ENCODE results near the gene ELP5.

Gene ELP5, protein sequence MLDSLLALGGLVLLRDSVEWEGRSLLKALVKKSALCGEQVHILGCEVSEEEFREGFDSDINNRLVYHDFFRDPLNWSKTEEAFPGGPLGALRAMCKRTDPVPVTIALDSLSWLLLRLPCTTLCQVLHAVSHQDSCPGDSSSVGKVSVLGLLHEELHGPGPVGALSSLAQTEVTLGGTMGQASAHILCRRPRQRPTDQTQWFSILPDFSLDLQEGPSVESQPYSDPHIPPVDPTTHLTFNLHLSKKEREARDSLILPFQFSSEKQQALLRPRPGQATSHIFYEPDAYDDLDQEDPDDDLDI

DNA sequence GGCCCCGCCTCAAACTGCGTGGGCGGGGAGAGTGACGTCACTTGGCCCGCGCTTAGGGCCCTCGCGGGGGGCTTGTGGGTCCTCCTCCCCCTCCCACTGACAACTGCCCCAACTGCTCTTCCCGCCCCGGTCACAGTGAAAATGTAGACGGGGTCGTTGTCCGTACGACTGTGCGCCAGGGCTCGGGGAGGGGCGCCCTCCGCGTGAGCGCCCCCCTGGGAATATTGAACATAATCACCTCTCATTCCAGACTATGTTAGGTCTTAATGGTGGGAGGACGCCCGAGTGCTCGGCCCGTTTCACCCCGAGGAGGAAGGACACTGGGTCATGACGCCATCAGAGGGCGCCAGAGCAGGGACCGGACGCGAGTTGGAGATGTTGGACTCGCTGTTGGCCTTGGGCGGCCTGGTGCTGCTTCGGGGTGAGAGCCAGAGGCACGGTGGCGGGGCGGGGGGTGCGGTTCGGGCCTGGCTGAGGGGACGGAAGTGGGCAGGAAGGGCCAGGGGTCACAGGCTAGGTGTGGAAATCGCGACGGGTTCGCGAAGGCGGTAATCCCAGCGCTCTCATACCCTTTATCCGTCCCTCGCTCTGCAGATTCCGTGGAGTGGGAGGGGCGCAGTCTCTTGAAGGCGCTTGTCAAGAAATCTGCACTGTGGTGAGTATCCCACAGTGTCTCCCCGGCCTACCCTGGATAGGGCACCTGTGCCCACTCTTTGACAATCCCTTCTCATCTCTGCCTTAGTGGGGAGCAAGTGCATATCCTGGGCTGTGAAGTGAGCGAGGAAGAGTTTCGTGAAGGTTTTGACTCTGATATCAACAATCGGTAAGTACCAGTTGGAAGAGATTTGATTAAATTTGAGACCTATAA lies at the start of gene ELP5:
Gene ELP5, plus strand, starts transcription at position 40 of the 868 bp plus-strand sequence. Its CDS starts 336 bp downstream, at position 376.
- no peaks in the 10 kb centered on the region for H3K27me3 ChIP-seq (ENCODE audit: control insufficient read depth, insufficient read depth, low read length)
- no peaks in the 10 kb centered on the region for H3K36me3 ChIP-seq (ENCODE audit: control insufficient read depth, insufficient read depth, low read length)
- peaks cover 32% of the 10 kb centered on the region for H3K4me1 ChIP-seq (ENCODE audit: control insufficient read depth, insufficient read depth, low read length)
- H3K9ac ChIP-seq (ENCODE audit: low read length), result peak within 1 kb of the TSS; percentile 97
- H3K9me3 ChIP-seq (ENCODE audit: control insufficient read depth, low read length), result no peaks in the 10 kb centered on the region
- H3K4me3 ChIP-seq (ENCODE audit: low read length), result peak within 1 kb of the TSS; percentile 89

DNA sequence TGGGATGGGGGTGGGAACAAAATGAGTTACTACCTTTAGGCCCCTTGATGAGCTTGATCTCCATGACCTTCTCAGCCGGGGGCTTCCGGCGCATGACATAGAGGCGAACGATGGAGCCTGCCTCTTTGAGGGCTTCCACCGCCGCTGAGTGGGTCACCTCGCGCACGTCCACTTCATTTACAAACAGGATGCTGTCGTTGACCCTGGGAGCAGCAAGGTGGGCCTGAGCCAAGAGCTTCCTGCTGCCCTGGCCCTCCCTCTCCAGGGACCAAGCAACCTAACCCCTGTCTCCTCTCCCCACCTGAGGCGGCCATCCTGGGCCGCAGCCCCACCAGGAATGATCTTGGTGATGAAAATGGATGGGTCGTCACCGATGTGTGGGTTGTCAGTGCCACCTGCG lies 48.6 kb upstream of the ELP5 start:
- Histone ChIP-seq H3K36me3 (ENCODE audit: control insufficient read depth, insufficient read depth, low read length) (no peaks in the 10 kb centered on the region), H3K9me3 (ENCODE audit: control insufficient read depth, low read length) (no peaks in the 10 kb centered on the region), H3K9ac (ENCODE audit: low read length) (no peak overlapping the region), H3K4me1 (ENCODE audit: control insufficient read depth, insufficient read depth, low read length) (peaks cover 7% of the 10 kb centered on the region), H3K4me3 (ENCODE audit: low read length) (no peak overlapping the region), H3K27me3 (ENCODE audit: control insufficient read depth, insufficient read depth, low read length) (no peaks in the 10 kb centered on the region)

DNA sequence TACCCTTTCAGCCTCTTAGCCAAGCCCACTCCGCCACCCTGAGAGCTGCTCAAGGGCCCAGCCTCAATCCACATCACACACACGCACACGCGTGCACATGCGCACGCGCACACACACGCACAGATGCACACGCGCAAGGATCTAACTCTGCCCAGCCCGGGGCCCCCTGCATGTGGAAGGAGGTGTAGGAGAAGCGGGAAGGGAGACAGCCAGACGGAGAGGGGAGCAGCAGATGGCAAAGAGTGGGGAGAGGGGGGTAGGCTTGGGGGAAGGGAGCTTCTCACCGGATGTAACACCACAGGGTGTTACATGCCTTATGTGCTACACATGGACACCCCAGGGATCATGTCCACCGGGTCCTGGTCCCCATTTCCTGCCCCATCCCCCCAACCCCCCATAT lies 47.7 kb upstream of the ELP5 start:
- no peaks in the 10 kb centered on the region for H3K9me3 ChIP-seq (ENCODE audit: control insufficient read depth, low read length)
- H3K27me3 ChIP-seq (ENCODE audit: control insufficient read depth, insufficient read depth, low read length), result peaks cover 2% of the 10 kb centered on the region
- H3K4me3 ChIP-seq (ENCODE audit: low read length), result no peak overlapping the region
- H3K4me1 ChIP-seq (ENCODE audit: control insufficient read depth, insufficient read depth, low read length), result peaks cover 7% of the 10 kb centered on the region
- H3K9ac ChIP-seq (ENCODE audit: low read length), result peak overlapping the region; percentile 64
- no peaks in the 10 kb centered on the region for H3K36me3 ChIP-seq (ENCODE audit: control insufficient read depth, insufficient read depth, low read length)

DNA sequence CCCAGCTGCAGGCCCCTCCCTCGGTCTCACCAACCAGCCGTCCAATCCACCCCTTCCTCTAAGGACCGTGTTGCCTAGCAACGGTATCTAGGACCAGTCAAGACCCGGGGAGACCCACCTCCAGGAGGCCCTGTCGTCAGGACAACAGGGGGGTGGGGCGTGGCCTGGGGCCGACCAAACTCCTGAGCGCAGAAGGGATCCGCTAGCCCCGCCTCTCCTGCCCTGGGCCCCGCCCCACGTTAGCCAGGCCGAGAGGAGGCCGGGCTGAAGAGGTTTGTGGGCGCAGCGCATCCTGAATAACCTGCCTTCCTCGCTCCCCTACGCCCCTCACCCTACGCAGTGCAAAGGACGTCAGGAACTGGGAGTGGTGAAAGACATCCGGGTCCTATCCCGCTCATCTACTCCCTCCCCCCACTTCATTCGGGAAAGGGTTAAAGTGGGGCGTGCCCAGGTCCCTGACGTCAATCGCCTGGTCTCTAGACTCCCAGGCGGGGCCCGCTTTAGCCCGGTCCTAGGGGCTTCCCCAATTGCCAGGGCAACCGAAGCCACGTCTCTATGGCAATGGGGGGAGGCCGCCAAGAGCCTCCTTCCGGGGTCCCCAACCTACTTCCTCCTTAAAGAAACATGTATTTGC lies 47.1 kb upstream of the ELP5 start:
- no peaks in the 10 kb centered on the region for H3K9me3 ChIP-seq (ENCODE audit: control insufficient read depth, low read length)
- no peaks in the 10 kb centered on the region for H3K36me3 ChIP-seq (ENCODE audit: control insufficient read depth, insufficient read depth, low read length)
- peak overlapping the region; percentile 64 for H3K9ac ChIP-seq (ENCODE audit: low read length)
- H3K27me3 ChIP-seq (ENCODE audit: control insufficient read depth, insufficient read depth, low read length), result peaks cover 2% of the 10 kb centered on the region
- H3K4me1 ChIP-seq (ENCODE audit: control insufficient read depth, insufficient read depth, low read length), result peaks cover 7% of the 10 kb centered on the region
- H3K4me3 ChIP-seq (ENCODE audit: low read length), result peak overlapping the region; percentile 27

DNA sequence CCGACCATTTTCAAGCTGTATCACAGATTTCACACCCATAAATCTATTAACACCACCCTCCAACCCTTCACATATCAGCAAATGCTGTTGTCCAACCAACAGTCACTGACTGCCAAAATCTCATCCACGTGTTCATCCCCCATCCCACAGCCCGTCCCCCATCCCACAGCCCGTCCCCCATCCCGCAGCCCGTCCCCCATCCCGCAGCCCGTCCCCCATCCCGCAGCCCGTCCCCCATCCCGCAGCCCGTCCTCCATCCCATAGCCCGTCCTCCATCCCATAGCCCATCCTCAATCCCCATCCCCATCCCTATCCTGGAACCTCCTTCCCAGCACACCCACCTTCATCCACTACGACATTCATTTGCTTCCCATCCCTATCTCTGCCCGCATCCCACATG lies 46.5 kb upstream of the ELP5 start:
- Histone ChIP-seq H3K36me3 (ENCODE audit: control insufficient read depth, insufficient read depth, low read length) (no peaks in the 10 kb centered on the region), H3K27me3 (ENCODE audit: control insufficient read depth, insufficient read depth, low read length) (peaks cover 2% of the 10 kb centered on the region), H3K9ac (ENCODE audit: low read length) (peak overlapping the region; percentile 64), H3K9me3 (ENCODE audit: control insufficient read depth, low read length) (no peaks in the 10 kb centered on the region), H3K4me1 (ENCODE audit: control insufficient read depth, insufficient read depth, low read length) (peaks cover 7% of the 10 kb centered on the region), H3K4me3 (ENCODE audit: low read length) (peak overlapping the region; percentile 27)

DNA sequence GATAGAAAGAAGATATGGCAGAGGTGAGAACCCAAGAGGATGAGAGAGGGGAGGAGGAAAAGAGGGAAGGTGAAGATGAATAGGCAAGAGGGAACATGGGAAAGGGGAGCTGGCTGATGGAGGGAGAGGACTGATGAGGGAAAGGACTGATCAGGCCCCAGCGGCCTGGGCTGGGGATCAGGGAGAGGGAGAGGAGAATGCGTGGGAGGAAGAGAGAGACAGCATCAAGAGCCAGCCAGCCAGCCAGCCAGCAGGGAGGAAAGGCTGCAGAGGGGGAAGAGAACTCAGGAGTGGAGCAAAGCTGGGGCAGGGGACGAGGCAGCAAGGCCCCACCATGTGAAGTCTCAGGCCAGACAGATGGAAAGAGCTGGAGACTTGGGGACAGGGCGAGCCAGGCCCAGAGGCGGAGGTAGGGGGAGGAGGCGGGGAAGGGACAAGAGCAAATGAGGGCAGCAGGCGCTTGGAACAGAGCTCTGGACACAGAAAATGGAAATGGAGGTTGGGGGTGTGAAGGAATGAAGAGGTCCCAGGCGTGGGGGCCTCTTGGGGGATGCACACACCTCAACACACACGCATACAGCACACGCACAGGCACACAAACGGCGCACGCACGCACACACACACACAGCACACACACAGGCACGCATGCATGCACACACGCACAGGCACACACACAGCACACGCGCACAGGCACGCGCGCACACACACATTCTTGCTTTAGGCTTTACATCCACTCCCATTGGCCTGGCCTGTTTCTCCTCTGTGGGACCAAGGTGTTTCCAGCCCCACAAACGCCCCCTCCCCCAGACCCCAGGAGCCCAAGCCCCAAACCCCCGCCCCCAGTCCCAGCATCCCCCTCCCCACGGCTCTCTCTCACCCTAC lies 44.7 kb upstream of the ELP5 start:
- Histone ChIP-seq H3K9ac (ENCODE audit: low read length) (no peak overlapping the region), H3K27me3 (ENCODE audit: control insufficient read depth, insufficient read depth, low read length) (peaks cover 8% of the 10 kb centered on the region), H3K9me3 (ENCODE audit: control insufficient read depth, low read length) (no peaks in the 10 kb centered on the region), H3K4me1 (ENCODE audit: control insufficient read depth, insufficient read depth, low read length) (peaks cover 7% of the 10 kb centered on the region), H3K4me3 (ENCODE audit: low read length) (no peak overlapping the region), H3K36me3 (ENCODE audit: control insufficient read depth, insufficient read depth, low read length) (no peaks in the 10 kb centered on the region)

DNA sequence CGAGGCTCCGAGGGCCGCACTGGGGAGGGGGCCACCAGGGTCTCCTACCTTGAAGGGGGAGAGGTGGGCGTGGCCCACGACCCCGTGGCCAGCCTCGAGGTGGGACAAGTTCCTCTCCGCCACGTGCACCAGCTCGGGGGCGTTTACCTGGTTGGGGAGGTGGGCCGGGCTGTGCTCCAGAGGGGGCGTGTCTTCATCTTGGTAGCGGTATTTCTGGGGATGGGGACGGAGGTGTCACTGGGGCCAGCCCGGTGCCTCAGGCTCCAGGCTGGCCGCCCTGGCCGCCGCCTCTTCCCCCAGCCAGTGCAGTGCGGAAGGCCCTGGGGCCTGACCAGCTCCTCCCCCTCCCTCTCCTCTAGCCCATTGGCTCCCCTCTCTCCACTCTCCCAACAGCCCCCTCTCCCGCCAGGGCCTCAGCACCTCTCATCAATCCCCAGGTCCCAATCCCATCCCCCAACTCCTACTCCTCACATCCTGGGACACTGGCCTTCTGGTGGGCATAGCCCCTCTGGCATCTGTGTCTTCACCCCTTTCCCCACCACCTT lies 43.9 kb upstream of the ELP5 start:
- H3K4me1 ChIP-seq (ENCODE audit: control insufficient read depth, insufficient read depth, low read length), result peaks cover 7% of the 10 kb centered on the region
- H3K4me3 ChIP-seq (ENCODE audit: low read length), result no peak overlapping the region
- H3K9ac ChIP-seq (ENCODE audit: low read length), result no peak overlapping the region
- H3K36me3 ChIP-seq (ENCODE audit: control insufficient read depth, insufficient read depth, low read length), result no peaks in the 10 kb centered on the region
- no peaks in the 10 kb centered on the region for H3K9me3 ChIP-seq (ENCODE audit: control insufficient read depth, low read length)
- H3K27me3 ChIP-seq (ENCODE audit: control insufficient read depth, insufficient read depth, low read length), result peaks cover 10% of the 10 kb centered on the region

DNA sequence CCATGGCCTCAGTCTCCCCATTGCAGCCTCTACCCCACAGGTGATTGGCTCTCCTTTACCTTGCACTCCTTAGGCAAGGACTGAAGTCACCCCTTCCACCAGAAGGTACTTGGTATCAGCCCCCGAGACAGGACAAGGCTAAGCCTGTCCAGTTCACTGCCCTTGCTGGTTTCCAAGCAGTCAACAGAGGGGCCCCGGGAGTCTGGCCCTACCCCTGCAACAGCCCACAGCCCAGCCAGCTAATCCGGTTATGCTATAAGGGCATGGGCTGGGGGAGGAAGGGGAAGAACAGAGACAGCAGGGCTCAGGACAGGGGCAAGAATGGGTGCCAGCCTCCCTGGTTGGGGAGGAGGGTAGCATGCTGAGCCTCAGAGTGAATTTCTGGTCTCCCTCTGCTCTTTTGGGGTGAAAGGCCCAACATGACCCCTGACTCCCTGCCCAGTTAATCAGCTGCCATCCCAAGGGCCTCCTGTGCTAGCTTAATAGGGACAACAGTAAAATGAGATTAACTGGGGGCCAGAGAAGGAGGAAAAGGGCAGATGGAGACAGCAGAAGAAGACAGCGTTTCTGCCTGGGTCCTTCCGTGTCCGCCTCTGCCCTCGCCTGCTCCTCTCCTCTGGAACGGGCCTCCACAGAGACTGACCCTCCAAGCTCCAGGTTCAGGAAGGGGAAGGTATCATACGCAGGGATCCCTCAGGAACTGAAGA lies 43.1 kb upstream of the ELP5 start:
- Histone ChIP-seq H3K4me3 (ENCODE audit: low read length) (no peak overlapping the region), H3K36me3 (ENCODE audit: control insufficient read depth, insufficient read depth, low read length) (no peaks in the 10 kb centered on the region), H3K27me3 (ENCODE audit: control insufficient read depth, insufficient read depth, low read length) (peaks cover 10% of the 10 kb centered on the region), H3K9ac (ENCODE audit: low read length) (no peak overlapping the region), H3K4me1 (ENCODE audit: control insufficient read depth, insufficient read depth, low read length) (peaks cover 12% of the 10 kb centered on the region), H3K9me3 (ENCODE audit: control insufficient read depth, low read length) (no peaks in the 10 kb centered on the region)

DNA sequence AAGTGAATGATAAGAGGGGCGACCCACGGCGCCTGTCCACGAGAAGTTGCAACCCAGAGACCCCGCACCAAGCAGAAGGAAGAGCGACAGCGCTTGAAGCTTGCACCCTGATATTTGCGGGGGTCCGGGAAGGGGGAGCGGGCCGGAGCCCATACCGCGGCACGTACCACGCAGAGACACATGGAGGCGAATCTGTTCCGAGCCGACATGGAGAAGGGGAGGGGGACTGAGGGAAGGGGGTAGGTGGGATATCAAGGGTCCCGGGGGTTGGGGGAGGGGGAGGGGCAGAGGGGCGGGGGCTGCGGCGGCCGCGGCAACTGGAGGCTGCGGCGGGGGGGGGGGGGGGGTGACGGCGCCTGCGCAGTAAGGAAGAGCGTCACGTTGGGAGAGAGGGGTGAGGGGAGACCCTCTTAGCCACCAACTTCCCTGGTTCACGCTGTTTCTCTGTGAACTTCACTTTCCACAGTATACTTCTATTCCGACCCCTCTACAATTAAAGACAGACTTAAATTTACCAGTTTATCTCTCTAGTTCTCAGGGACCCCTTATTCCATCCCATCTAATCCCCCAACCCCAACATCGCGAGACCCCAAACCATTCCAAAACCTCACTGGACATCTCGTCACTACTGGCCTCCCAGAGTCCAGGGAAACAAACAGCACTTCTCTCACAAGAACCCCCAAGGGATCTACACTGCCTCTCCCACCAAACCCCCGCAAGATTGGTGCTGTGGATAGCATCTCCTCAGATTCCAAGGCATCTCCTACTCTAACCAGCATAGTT lies 40.3 kb upstream of the ELP5 start:
- H3K4me3 ChIP-seq (ENCODE audit: low read length), result no peak overlapping the region
- H3K9ac ChIP-seq (ENCODE audit: low read length), result no peak overlapping the region
- H3K9me3 ChIP-seq (ENCODE audit: control insufficient read depth, low read length), result no peaks in the 10 kb centered on the region
- H3K27me3 ChIP-seq (ENCODE audit: control insufficient read depth, insufficient read depth, low read length), result peaks cover 10% of the 10 kb centered on the region
- no peaks in the 10 kb centered on the region for H3K36me3 ChIP-seq (ENCODE audit: control insufficient read depth, insufficient read depth, low read length)
- H3K4me1 ChIP-seq (ENCODE audit: control insufficient read depth, insufficient read depth, low read length), result peaks cover 17% of the 10 kb centered on the region

DNA sequence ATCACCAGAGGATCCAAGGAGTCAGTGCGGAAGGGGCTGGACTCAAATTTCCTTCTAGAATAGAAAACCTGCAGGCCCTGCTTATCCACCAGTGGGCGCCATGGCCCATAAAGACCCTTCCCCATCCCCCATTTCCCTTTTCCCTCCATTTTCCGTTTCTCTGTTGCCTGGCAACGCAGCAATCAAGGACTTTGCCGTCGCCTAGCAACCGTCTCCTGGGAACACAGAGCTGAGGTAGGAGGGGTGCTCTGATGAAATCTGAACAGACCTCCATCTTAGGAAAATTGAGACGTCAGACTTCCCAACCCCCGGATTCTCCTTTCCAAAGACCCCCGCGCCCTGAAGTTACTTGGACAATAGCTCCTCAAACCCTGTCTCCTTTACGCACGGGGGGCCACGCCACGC lies 38.1 kb upstream of the ELP5 start:
- Histone ChIP-seq H3K27me3 (ENCODE audit: control insufficient read depth, insufficient read depth, low read length) (peaks cover 8% of the 10 kb centered on the region), H3K4me1 (ENCODE audit: control insufficient read depth, insufficient read depth, low read length) (peaks cover 29% of the 10 kb centered on the region), H3K9ac (ENCODE audit: low read length) (no peak overlapping the region), H3K9me3 (ENCODE audit: control insufficient read depth, low read length) (no peaks in the 10 kb centered on the region), H3K36me3 (ENCODE audit: control insufficient read depth, insufficient read depth, low read length) (no peaks in the 10 kb centered on the region), H3K4me3 (ENCODE audit: low read length) (peak overlapping the region; percentile 61)
